Activated CD8-positive, alpha-beta T cell treated with anti-CD3 and anti-CD28 coated beads for 36 hours (primary cell): Measurements from ENCODE around the gene USP28. TPM values are rescaled to one million over a fixed set of nuclear protein-coding genes. Genes with fewer than 3 reads are reported as not detected.
"Not testable (repeated sequence)": the region's sequence is repeated elsewhere in the genome, so short reads cannot be mapped to it uniquely, and the experiment has no call there.

Experiments
- ATAC-seq: fragments of 200-7000 bp; cut with Tn5 transposase; one replicate; pipeline ENCODE4 v1.10.0; 2021; ENCODE audit warnings: mild to moderate bottlenecking, moderate library complexity
- CTCF ChIA-PET: fragments of 350-600 bp; sonication (Branson Sonifier 250); formaldehyde crosslinking; loops from one replicate; lab custom pipeline; 2021; ENCODE audit warnings: antibody characterized with exemption; lab: Charles Lee
- POLR2A ChIA-PET: fragments of 350-600 bp; sonication (Branson Sonifier 250); formaldehyde crosslinking; loops from one replicate; lab custom pipeline; 2021; ENCODE audit warnings: antibody characterized with exemption; lab: Charles Lee
- DNase-seq: peaks from one replicate; pipeline ENCODE4 v3.0.0-alpha.2; 2020
- H3K27ac Mint-ChIP-seq: one replicate; pipeline ENCODE4 v1.8.0; 2021; ENCODE audit warnings: mild to moderate bottlenecking, mixed read lengths
- H3K27me3 Mint-ChIP-seq: one replicate; pipeline ENCODE4 v1.8.0; 2021; ENCODE audit warnings: mixed read lengths
- H3K36me3 Mint-ChIP-seq: one replicate; pipeline ENCODE4 v1.8.0; 2021; ENCODE audit warnings: low read depth, mixed read lengths
- H3K4me1 Mint-ChIP-seq: one replicate; pipeline ENCODE4 v1.8.0; 2021; ENCODE audit warnings: low read depth, mixed read lengths
- H3K4me3 Mint-ChIP-seq: one replicate; pipeline ENCODE4 v1.8.0; 2021; ENCODE audit warnings: mild to moderate bottlenecking, moderate library complexity, mixed read lengths
- H3K9me3 Mint-ChIP-seq: one replicate; pipeline ENCODE4 v1.8.0; 2021; ENCODE audit warnings: mixed read lengths
- intact Hi-C: fragments of 100-400 bp; cut with micrococcal nuclease; formaldehyde crosslinking; loops from one replicate; pipeline ENCODE4 v1.10.0; 2022
- total RNA-seq, 2 experiments: library from RNA; stranded (reverse); gene quantifications; one replicate each; pipeline ENCODE4 v1.2.3, GENCODE V29; 2021
- TF ChIP-seq, protein P1 (sequence below): fragments of 200-600 bp; IDR thresholded peaks from one replicate; pipeline ENCODE4 v1.8.0; 2022; ENCODE audit warnings: antibody characterized with exemption, mild to moderate bottlenecking

Gene USP28
- total RNA-seq, 2 experiments from 2014 or later: 40.3 to 41.9 TPM

DNA sequence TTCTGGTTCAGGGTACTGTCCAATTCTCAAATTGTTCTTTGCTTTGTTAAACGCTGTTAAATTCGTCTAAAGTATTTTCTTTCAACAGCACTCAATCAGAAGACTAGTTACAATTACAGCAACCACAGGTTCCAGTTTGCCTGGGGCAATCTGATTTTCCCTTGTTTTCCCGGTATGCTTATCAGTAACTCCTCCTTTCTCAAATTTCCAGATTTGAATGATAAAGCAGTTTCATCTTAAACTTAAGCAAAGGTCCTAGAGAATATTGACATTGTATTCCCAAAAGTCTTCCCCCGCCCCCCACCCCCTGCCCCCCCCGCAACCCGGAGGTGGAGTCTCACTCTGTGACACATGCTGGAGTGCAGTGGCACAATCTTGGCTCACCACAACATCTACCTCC, 10.5 kb upstream of the USP28 start:
- Mint-ChIP-seq H3K36me3 (no peaks in the 10 kb centered on the region), H3K4me3 (no peak overlapping the region), H3K27me3 (no peaks in the 10 kb centered on the region), H3K9me3 (no peaks in the 10 kb centered on the region), H3K27ac (no peak overlapping the region), H3K4me1 (no peaks in the 10 kb centered on the region)
- TF ChIP-seq, protein P1, sequence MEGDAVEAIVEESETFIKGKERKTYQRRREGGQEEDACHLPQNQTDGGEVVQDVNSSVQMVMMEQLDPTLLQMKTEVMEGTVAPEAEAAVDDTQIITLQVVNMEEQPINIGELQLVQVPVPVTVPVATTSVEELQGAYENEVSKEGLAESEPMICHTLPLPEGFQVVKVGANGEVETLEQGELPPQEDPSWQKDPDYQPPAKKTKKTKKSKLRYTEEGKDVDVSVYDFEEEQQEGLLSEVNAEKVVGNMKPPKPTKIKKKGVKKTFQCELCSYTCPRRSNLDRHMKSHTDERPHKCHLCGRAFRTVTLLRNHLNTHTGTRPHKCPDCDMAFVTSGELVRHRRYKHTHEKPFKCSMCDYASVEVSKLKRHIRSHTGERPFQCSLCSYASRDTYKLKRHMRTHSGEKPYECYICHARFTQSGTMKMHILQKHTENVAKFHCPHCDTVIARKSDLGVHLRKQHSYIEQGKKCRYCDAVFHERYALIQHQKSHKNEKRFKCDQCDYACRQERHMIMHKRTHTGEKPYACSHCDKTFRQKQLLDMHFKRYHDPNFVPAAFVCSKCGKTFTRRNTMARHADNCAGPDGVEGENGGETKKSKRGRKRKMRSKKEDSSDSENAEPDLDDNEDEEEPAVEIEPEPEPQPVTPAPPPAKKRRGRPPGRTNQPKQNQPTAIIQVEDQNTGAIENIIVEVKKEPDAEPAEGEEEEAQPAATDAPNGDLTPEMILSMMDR: no peak
- ChIA-PET POLR2A (no interaction called here), CTCF (interaction anchor here (2.6 kb wide), 1 partner anchor 10 kb away, joined by 8 read pairs; no protein-coding TSS in a partner anchor)
- intact Hi-C loops: no loop called here
- no peak for DNase-seq
- no peak for ATAC-seq

- H3K27me3 Mint-ChIP-seq: no peaks in the 10 kb centered on the region
- no peak overlapping the region for H3K4me3 Mint-ChIP-seq
- H3K4me1 Mint-ChIP-seq: no peaks in the 10 kb centered on the region
- TF ChIP-seq, protein P1: no peak
- H3K9me3 Mint-ChIP-seq: no peaks in the 10 kb centered on the region
- intact Hi-C loops: no loop called here
- ChIA-PET POLR2A (no interaction called here), CTCF (interaction anchor here (1.2 kb wide), 1 partner anchor 377 kb away, joined by 3 read pairs; no protein-coding TSS in a partner anchor)
- H3K36me3 Mint-ChIP-seq: no peaks in the 10 kb centered on the region
- H3K27ac Mint-ChIP-seq: no peak overlapping the region
- ATAC-seq (no peak), DNase-seq (no peak)
These were observed 9.0 kb upstream of the USP28 start for GRCh38 chr11:113884361-113884836.

- TF ChIP-seq, protein P1: no peak
- CTCF ChIA-PET: interaction anchor here (1.0 kb wide), 1 partner anchor 15 kb away, joined by 7 read pairs; no protein-coding TSS in a partner anchor
- H3K36me3 Mint-ChIP-seq: no peaks in the 10 kb centered on the region
- DNase-seq (no peak), ATAC-seq (no peak)
- intact Hi-C loops: no loop called here
- POLR2A ChIA-PET: no interaction called here
- H3K27ac Mint-ChIP-seq: no peak overlapping the region
- H3K9me3 Mint-ChIP-seq: peaks cover 2% of the 10 kb centered on the region
- H3K27me3 Mint-ChIP-seq: no peaks in the 10 kb centered on the region
- H3K4me3 Mint-ChIP-seq: no peak overlapping the region
- H3K4me1 Mint-ChIP-seq: peaks cover 9% of the 10 kb centered on the region
These were observed 6.5 kb upstream of the USP28 start for GRCh38 chr11:113881856-113882255.

DNA sequence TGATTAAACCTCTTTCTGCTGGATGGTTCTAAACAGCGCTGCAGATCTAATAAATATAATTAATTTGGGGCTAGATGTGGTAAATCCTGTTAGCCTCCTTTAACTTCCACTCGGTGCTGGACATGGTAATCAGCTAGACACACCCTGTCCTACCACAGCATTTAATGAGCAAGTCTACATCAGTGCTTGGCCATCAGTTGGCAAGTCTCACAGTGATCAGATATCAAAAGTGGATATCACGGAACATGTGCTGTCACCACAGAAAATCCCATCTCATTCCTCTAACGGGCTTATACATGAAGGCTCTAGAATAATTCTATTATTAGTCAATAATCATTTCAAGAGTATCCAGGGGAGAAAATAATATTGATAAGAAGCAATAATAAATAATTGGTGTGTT, 5.6 kb upstream of the USP28 start:
- DNase-seq: no peak
- no peak for ATAC-seq
- peaks cover 2% of the 10 kb centered on the region for H3K9me3 Mint-ChIP-seq
- ChIA-PET POLR2A (no interaction called here), CTCF (no interaction called here)
- no peaks in the 10 kb centered on the region for H3K27me3 Mint-ChIP-seq
- TF ChIP-seq, protein P1: no peak
- intact Hi-C loops: no loop called here
- no peak overlapping the region for H3K27ac Mint-ChIP-seq
- no peaks in the 10 kb centered on the region for H3K36me3 Mint-ChIP-seq
- H3K4me1 Mint-ChIP-seq: peaks cover 15% of the 10 kb centered on the region
- no peak overlapping the region for H3K4me3 Mint-ChIP-seq

- H3K27me3 Mint-ChIP-seq, H3K9me3 Mint-ChIP-seq, H3K4me3 Mint-ChIP-seq, ATAC-seq, CTCF ChIA-PET, DNase-seq, H3K36me3 Mint-ChIP-seq, POLR2A ChIA-PET, H3K27ac Mint-ChIP-seq, intact Hi-C loops: not testable (repeated sequence)
- H3K4me1 Mint-ChIP-seq: peaks cover 20% of the 10 kb centered on the region
These were observed 4.1 kb upstream of the USP28 start for GRCh38 chr11:113879446-113879845.
